Anterior cingulate cortex (tissue), 58 donors: Measurements from ENCODE around the gene KCTD16.

ENCODE experiments used
- DNase-seq, 58 donors: peaks; one replicate each; lab custom pipeline; 2025; lab: John Stamatoyannopoulos, UW

The KCTD16 gene

DNA sequence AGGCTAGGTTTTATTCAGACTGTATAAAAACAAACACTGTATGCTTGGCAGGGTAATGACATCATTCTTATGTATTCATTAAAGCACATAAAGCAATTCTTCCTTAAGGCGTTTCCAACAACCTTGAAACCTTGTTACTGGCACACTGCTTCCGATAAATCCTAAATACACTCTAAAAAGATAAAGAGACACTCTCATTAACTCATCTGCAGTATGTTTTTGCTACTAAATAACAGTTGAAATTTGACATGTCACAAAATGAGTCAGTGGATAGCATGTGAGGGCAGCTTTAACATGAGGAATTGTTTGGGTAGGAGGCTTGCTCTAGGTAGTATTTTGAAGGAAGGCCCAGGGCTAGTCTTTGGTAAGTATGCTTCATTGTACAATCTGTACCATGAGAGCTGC is 13.9 kb upstream of the KCTD16 start:
- no peak for DNase-seq

GRCh38 chr5:144162686-144163085 is 8.0 kb upstream of the KCTD16 start:
- DNase-seq = no peak

GRCh38 chr5:144166696-144167095 is 4.0 kb upstream of the KCTD16 start:
- DNase-seq = no peak

DNA sequence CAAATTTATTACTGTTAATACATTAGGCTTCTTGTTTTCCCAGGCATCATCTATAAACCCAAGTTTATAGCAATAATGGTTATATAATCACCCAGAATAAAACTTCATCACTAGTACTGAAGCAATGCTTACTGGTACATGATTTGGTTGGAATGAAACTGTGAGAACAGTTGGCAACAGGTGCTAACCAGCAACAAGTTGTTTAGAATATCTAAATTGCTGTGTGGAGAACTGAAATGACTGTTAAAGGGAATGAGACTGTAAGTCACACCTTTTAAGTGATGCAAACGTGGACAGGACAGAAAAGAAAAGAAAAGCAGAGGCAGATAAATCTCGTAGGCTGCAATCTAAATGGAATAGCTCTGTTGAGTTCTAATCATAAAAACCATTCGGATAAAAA is 2.7 kb upstream of the KCTD16 start:
- DNase-seq = no peak

DNA sequence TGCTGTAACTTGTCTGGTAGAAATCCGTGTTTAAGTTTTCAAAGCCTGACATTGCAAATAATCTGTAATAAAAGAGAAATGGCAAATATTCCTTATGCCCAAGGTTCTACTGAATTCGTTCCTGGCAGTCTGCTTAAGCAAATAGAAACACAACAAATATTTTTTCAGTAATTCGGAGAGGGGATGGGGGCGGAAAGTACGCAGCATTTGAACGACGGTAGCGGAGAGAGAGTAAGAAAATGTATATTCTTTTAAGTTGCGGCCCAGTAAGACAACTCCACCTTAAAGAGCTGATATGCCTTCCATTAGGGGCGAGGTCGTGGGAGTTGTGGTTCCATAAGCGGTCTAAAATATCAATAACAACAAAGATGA is 783 bp upstream of the KCTD16 start:
- no peak for DNase-seq

DNA sequence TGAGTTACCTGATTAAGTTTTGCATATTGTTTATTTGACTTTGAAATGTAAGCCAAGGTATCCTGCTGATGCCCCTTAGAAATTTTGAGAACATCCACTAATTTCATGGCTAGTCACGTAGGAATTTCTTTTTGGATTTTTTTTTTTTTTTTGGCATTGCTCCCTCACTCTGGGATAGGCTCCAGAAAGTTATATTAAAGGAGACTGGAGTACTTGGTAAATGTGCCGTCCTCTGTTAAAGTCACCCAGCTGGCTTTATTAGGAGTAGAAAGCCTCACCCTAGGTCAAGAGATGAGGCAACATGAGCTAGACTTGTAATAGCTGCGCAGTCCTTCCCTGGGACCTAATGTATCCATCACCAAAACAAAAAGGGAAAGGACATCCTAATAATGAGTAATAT is 3.1 kb downstream of the KCTD16 start:
- no peak for DNase-seq

- no peak for DNase-seq
Measured at GRCh38 chr5:144177548-144177947, 6.9 kb downstream of the KCTD16 start.

DNA sequence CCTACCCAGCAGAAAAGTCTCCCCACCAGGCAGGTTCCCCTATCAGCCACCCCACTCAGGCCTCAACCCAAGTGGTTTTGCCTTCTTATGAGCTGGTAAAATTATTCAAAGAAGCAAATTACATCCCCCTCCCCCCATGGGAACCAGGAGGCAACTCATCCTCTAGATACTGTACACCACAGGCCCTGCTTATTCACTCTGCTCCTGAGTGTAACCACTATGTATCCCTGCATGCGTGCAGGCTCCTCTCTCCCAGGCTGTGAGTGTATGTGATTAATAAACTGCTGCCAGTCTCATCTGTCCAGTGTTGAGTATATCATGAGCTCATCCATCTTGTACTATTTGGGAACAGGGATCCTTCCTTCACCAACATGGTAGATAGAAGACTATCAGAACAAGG is 8.6 kb downstream of the KCTD16 start:
- no peak for DNase-seq

GRCh38 chr5:144183254-144183889 is 12.7 kb downstream of the KCTD16 start:
- peak in 2 of 58 donors; percentile 36 to 39 for DNase-seq

DNA sequence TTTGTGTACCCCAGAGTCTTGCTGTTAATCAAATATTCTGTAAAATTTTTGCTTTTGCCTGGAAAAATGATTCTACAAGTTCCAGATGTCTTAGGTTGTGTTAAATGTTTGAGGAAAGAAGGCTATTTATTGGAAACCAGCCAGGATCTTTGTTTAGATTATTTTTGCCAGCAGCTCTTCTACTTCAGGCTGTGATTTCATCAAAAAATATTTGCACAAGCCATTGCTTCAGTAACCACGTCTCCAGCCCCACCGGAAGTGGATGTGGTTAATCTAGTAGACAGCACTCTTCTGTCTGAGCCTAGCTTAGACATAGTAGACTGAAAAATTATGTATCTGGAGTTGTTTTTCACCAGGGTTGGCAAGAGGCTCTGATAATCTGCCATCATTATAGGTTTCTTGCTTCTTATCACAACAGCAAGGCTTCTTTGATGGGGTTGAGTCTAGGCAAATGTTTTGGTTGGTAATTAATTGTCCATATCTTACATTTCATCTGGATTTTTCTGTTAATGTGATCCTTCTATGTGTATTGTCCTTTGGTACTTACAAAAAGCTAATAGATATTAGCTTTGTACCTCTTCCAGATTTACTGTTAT is 17.1 kb downstream of the KCTD16 start:
- DNase-seq = no peak

GRCh38 chr5:144189800-144190429 is 19.2 kb downstream of the KCTD16 start:
- no peak for DNase-seq

GRCh38 chr5:144191531-144191930 is 20.9 kb downstream of the KCTD16 start:
- no peak for DNase-seq

DNA sequence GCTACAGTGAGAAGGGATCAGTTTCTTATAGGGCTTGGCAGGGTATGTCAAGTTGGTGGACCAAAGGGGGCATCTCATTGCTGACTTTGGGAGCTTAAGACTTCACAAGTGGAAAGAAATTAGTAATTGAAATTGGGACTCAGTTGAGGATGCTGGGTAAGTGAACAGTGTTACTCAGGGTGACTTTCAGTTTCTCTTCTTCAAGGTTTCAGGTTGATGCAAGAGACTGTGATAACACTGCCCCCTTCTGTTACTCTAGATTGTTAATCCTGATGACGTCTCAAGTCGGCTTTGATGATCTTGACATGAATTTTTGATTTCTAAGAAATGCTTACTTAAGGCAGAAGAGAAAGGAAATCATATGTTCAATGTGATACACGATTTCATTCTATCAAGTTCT is 21.3 kb downstream of the KCTD16 start:
- DNase-seq = no peak

DNA sequence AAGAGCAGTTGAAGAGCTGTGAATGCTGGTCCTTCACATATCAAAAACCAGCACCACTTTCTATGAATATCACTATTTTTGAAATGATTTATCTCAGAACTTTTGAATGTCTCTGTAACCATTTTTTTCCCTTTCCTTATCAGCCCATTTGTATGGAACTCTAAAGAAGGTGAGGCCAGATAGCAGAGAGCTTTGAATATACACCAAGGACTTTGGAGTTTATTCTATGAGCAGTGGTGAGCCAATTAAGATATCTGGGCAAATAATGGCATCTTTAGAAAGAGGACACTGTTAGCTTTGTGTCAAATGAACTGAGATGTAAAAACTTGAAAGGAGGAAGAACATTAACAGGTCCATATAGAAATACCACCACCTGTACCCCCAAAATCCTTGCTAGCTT is 22.0 kb downstream of the KCTD16 start:
- DNase-seq = no peak

DNA sequence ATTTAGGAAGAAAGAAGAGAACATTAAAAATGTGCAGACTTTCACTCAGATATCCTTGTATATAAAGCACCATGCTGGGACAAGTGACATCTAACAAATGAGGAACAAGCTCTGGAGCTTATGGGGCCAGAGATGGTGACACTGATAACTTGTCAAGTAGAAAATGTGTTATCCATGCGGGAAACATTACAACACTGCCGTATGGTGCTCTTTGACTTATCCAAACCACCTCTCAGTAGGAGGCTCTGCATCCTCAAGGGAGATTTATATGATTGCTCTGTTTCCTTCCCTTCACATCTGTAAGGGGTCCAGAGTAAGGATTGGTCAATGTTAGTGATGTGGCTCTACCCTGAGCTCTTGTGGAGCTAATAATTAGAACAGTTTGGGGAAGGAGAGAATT is 23.5 kb downstream of the KCTD16 start:
- no peak for DNase-seq

- DNase-seq = no peak
Measured at GRCh38 chr5:144195448-144195847, 24.8 kb downstream of the KCTD16 start.

DNA sequence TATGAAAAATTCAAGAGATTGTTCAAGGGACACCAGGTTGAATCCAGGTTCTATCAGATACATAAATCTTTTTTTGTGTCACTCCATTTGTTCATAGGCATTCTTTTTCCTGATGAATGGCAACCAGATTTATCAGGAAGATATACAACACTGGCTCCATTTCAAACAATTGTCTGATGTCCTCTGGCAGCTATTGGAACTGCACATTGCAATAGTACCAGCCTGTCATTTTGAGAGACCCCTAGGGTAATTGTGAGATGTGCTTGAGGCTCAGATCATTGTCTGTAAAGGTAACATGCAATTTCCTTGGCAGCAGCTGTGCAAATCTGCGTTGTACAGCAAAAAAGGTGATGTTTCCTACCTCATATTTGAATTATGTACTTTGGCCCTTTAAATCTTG is 25.9 kb downstream of the KCTD16 start:
- no peak for DNase-seq

- DNase-seq = no peak
Measured at GRCh38 chr5:144198386-144198785, 27.7 kb downstream of the KCTD16 start.

GRCh38 chr5:144201588-144201987 is 30.9 kb downstream of the KCTD16 start:
- DNase-seq = no peak

- DNase-seq = peak in 19 of 58 donors; percentile 1 to 71 (median 15)
Measured at GRCh38 chr5:144202072-144202471, 31.4 kb downstream of the KCTD16 start.

GRCh38 chr5:144202726-144203125 is 32.1 kb downstream of the KCTD16 start:
- DNase-seq = no peak
